Measurements from ENCODE around the gene TNK2.
"Not testable (repeated sequence)": the region's sequence is repeated elsewhere in the genome, so short reads cannot be mapped to it uniquely, and the experiment has no call there.

TNK2 gene

DNA sequence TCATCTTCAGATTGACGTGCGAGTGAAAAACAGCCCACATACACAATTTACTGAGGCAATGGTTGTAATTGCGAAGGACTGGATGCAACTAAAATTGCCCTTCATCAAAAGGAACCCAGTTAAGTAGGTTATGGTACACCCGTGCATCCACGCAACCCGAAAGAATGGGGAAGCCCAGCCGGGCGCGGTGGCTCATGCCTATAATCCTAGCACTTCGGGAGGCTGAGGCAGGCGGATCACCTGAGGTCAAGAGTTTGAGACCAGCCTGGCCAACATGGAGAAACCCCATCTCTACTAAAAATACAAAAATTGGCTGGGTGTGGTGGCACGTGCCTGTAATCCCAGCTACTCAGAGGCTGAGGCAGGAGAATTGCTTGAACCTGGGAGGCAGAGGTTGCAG, 46.0 kb downstream of the TNK2 start:
- peaks cover 26% of the 10 kb centered on the region for H3K4me1 Mint-ChIP-seq
- not testable (repeated sequence) for DNase-seq, ATAC-seq, H3K9me3 Mint-ChIP-seq, H3K4me3 Mint-ChIP-seq
- peaks cover 20% of the 10 kb centered on the region for H3K27me3 Mint-ChIP-seq
- peak overlapping the region in 1 of 2 donors; percentile 59 for H3K27ac Mint-ChIP-seq

DNA sequence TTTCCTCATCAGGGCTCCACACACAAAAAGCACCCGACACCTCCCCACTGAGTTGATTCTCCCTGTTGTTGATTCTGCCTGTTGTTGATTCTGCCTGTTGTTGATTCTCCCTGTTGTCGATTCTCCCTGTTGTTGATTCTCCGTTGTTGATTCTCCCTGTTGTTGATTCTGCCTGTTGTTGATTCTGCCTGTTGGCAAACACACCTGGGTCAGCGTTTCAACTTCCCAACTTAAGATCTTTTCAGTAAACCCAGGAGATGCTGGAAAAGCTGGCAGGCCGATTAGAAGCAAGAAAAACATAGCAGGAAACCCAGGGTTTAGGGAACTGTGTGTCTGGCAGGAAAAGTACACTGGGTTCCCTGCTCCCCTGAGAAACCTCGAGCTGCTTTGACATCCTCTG, 47.9 kb downstream of the TNK2 start:
- Mint-ChIP-seq H3K9me3 (no peaks in the 10 kb centered on the region), H3K4me3 (no peak overlapping the region), H3K4me1 (peaks cover 31% of the 10 kb centered on the region), H3K27me3 (peaks cover 33% of the 10 kb centered on the region), H3K27ac (no peak overlapping the region)
- ATAC-seq (no peak), DNase-seq (no peak)

DNA sequence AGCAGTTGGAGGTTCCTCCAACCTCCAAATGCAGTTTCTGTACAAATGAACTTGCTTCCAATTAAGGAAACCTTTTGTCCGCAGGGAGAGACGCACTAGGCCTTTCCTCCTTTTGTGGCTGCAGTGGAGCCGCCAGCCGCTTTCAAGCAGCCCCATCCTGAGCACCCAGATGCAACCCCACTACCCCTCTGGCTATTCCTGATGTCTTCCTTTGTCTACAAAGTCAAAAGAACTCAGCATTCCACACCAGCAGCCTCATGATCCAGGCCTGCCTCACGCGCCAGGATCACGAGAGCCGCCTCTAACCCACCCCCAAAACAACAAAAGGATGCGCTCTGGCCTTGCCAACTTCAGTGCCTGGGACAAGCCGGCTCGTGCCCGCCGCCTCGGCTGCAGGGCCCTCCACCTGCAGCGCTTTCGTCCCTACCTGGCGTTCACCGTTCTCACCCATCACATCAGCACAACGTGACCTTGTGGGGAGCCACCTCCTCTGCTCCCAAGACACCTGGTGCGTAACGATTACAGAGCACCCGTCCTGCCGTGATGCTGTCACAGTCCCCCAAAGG, 48.4 kb downstream of the TNK2 start:
- no peak for ATAC-seq
- H3K27ac Mint-ChIP-seq, result peak overlapping the region in 1 of 2 donors; percentile 61
- peak overlapping the region in 1 of 2 donors; percentile 81 for H3K4me3 Mint-ChIP-seq
- peaks cover 31% of the 10 kb centered on the region for H3K4me1 Mint-ChIP-seq
- peaks cover 37% of the 10 kb centered on the region for H3K27me3 Mint-ChIP-seq
- no peak for DNase-seq
- no peaks in the 10 kb centered on the region for H3K9me3 Mint-ChIP-seq

DNA sequence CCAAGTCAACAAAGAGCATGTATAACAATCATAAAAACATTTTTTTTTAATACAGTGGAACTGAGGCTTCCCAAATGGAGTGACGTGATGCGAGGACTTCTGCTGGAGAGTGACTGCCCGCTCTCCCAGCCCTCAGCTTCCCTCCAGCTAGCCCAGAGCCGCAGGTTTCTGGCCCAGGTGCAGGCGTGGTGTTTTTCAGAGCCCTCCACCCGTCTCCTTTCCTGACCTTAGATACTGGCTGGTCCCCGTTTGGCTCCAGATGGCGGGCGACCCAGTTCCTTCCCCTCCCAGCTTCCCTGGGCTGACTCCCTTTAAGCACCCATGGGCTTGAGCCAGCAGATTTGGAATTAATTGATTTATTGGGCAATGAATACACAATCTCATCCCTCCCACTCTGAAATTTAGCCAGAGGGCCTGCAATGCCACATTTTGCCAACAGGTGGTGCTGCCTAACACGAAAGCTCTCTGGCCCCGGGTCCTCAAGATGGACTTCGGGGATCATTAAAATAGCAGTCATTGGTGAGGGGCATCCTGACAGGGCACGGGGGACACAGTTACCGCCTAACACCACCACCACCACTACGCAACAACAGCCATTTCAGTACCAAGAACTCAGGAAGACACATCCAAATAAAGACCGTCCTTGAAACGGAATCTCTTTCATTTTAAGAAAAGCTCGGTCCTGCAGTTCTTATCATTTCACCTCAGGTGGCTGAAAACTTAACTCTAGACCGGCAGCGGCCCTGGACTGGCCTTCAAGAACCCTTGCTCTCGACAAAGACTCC, 49.1 kb downstream of the TNK2 start:
- ATAC-seq (peak; percentile 41), DNase-seq (peak; percentile 74 to 75)
- Mint-ChIP-seq H3K27me3 (peaks cover 38% of the 10 kb centered on the region), H3K4me3 (peak overlapping the region; percentile 68 to 81), H3K27ac (peak overlapping the region in 1 of 2 donors; percentile 87), H3K4me1 (peaks cover 31% of the 10 kb centered on the region), H3K9me3 (no peaks in the 10 kb centered on the region)

DNA sequence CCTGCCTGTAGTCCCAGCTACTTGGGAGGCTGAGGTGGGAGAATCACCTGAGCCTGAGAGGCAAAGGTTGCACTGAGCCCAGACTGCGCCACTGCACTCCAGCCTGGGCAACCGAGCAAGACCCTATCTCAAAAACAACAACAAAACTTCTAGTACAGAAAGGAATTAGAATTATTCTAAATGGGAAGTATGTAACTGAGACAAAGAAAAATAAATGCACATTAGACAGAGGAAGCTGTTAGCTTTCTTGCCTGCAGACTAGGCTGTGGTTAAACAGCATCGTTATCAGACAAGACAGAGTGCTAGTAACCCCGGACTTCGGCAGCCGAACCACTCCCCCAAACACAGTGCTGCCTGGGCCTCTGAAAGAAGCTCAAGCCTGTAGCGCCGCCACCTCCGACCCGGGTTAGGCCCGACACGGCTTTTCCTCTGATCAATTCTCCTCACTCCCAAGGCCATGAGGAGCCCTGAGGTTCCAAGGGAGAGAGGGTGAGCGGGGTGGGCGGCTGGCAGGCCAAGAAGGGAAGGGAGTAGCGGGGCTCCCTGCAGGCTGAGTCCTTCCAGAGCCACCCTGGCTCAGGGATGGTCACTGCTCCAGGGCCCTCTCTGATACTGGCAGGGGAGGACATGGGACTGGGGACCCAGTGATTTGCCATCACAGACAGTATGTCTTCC, 51.8 kb downstream of the TNK2 start:
- Mint-ChIP-seq H3K27me3 (peaks cover 52% of the 10 kb centered on the region), H3K9me3 (no peaks in the 10 kb centered on the region), H3K4me3 (no peak overlapping the region), H3K27ac (no peak overlapping the region), H3K4me1 (peaks cover 23% of the 10 kb centered on the region)
- DNase-seq (no peak), ATAC-seq (peak; percentile 14)

DNA sequence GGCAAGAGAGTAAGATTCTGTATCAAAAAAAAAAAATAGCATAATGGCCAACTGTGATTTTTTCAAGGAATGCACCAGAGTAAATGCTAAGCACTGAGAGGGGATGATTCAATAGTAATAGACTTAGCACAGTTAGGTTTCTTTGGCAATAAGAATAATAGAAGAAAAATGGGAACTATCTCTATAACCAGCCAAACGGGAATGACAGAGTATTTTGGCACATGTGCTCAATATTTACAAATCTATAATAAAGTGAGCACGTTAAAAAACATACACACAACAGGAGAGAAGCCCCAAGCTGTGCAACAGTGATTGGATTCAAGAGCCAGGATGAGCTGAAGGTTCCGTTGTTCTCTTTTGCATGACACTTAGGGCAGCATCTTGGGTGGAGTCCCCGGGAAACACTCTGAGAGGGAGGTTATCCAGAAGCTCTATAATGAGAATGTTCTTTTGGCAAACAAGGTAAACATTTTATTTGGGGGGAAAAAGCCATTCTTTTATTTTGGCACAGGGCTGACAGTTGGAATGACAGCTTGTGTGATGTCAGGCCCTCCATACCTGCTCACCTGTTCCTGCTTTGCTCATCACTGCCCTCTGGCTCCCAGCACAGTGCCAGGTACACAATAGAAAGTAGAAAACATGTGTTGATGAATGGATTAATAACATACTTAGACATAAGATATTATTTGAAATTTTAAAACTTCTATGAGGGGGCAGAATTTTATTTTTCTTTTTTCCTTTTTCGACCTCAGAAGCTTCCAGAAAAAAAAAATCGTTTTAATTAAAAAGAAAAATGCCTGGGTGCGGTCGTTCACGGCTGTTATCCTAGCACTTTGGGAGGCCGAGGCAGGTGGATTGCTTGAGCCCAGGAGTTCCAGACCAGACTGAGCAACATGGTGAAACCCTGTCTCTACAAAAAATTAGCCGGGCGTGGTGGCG, 52.6 kb downstream of the TNK2 start:
- ATAC-seq, result no peak
- H3K27ac Mint-ChIP-seq, result no peak overlapping the region

DNA sequence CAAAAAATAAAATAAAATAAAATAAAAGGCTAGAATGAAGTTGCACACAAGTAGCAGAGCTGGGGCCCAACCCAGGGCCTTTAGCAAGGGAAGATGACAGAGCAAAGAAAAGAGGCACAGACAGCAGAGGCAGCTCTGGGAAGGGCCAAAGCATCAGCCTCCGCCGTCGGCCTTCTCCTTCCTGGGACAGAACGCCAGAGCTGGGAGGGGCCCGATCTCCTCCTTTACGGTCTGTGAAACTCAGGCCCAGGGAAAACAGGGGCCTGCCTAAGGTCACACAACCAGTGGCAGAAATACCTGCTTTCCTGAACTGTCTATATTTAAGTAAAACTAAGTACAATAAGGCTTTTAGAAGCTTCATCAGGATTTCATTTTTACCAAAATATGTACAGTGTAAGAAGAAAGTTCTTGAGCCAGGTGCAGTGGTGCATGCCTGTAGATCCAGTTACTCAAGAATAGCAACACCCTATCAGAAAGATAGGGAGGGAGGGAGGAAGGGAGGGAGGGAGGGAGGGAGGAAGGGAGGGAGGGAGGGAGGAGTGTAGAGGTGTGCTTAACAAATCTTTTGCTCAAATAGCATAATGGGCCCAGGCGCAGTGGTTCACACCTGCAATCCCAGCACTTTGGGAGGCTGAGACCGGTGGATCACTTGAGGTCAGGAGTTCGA, 53.6 kb downstream of the TNK2 start:
- no peak overlapping the region for H3K4me3 Mint-ChIP-seq
- ATAC-seq (no peak), DNase-seq (no peak)
- H3K9me3 Mint-ChIP-seq, result no peaks in the 10 kb centered on the region
- no peak overlapping the region for H3K27ac Mint-ChIP-seq
- H3K4me1 Mint-ChIP-seq, result peaks cover 20% of the 10 kb centered on the region
- peaks cover 46% of the 10 kb centered on the region for H3K27me3 Mint-ChIP-seq

More for the DNA sequence above, 52.6 kb downstream of the TNK2 start:
- Mint-ChIP-seq H3K27me3 (peaks cover 56% of the 10 kb centered on the region), H3K9me3 (no peaks in the 10 kb centered on the region), H3K4me3 (no peak overlapping the region), H3K4me1 (peaks cover 29% of the 10 kb centered on the region)
- DNase-seq, result no peak

DNA sequence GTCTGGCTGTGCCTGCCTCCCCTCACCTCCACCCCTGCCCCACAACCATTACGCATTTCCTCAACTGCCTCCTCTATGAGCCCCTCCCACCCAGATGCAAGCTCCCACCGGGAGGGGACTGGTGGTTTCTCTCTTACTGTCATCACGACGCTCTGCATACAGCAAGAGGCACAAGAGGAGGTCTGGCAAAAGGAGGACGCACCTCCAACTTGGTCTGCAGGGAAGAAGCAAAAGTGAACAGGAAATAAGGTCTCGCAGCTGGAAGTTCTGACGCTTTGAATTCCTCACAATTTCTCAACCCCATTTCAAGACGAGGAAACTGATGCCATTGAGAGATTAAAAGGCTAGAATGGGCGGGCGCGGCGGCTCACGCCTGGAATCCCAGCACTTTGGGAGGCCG, 54.4 kb downstream of the TNK2 start:
- Mint-ChIP-seq H3K27ac (no peak overlapping the region), H3K27me3 (peaks cover 39% of the 10 kb centered on the region), H3K9me3 (no peaks in the 10 kb centered on the region), H3K4me3 (no peak overlapping the region), H3K4me1 (peaks cover 12% of the 10 kb centered on the region)
- DNase-seq, result no peak
- ATAC-seq, result no peak

DNA sequence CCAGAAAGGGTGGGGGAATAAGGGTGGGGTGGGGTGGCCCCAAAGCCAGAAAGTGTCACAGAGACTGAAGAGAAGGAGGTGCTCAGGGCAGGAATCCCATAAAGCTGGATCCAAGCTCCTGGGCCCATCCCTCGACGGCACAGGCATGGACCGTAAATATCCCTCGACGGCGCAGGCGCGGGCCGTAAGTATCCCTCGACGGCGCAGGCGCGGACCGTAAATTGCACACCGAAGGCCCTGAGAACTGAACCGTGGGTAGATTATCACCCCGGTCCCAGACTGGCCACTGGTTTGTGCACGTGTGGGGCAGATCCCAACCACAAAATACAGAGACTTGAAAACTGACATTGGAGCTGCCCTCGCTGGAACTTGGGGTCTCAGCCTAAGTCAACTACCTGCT, 55.3 kb downstream of the TNK2 start:
- DNase-seq (no peak), ATAC-seq (no peak)
- H3K4me3 Mint-ChIP-seq, result no peak overlapping the region
- H3K9me3 Mint-ChIP-seq, result no peaks in the 10 kb centered on the region
- H3K27me3 Mint-ChIP-seq, result peaks cover 37% of the 10 kb centered on the region
- peaks cover 11% of the 10 kb centered on the region for H3K4me1 Mint-ChIP-seq
- H3K27ac Mint-ChIP-seq, result no peak overlapping the region

DNA sequence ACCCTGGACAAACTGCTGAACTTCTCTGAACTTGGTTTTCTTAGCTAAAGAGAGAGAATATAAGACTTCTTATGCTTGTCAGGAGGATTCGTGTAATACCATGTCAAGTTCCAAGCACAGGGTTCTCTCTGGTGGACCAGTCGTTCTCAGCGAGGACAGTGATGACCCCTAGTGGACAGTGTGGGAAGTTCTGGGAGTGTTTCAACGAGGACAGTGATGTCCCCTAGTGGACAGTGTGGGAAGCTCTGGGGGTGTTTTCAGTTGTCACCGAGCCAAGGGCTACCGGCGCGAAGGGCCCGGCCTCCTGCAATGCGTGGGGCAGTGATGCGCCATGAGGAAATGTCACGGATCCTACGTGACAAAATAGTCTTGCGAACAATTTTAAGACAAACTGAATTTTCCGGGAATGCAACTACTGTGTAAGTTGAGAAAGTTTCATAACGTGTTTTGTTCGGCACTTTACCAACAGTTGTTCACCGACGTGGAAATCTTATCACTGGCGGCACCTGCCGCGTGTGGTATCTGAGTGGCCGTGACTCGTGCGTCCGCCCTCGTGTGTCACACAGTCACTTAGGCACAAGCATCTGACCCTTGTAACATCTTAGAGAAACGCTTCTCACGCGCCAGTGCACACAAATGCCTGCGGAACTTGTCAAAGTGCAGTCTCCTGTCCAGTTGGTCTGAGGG, 57.4 kb downstream of the TNK2 start:
- Mint-ChIP-seq H3K27ac (no peak overlapping the region), H3K27me3 (peaks cover 29% of the 10 kb centered on the region), H3K4me1 (peaks cover 6% of the 10 kb centered on the region), H3K4me3 (peak overlapping the region in 1 of 2 donors; percentile 36), H3K9me3 (no peaks in the 10 kb centered on the region)
- ATAC-seq (peak; percentile 86), DNase-seq (peak; percentile 88 to 90)

DNA sequence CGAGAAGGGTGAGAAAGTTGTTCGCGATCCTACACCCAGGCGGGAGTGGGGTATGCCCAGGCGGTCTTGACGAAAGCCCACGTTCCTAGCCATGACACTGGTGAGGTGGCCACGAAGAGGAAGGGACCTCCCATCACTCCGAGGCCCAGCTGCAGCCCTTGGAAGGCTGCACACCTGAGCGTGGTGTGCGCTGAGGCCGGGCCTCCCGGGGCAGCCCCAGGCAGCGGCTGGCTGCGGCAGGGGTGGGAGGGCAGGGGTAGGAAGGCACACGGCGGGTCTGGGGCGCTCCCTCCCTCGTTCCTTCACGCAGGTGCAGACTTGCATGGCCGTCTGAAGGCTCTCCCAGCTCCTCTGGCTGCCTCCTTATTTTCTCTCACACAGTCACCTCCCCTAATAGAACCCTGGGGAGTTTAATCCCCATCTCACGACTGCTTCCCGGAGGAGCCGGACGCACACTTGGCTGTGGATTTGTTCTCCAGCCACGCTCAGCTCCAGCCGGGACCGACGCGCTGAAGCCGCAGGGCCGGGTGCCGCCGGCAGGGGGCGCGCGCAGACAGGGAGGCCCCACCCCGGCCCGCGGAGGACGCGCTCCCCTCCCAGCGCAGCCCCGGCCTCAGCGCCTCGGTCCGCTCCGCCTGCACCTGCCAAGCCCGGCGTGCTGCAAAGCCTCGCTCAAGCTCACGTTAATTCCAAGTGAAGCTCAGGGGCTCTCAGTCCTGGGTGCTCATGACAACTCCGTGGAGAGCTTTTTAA, 58.9 kb downstream of the TNK2 start:
- H3K4me1 Mint-ChIP-seq, result peaks cover 6% of the 10 kb centered on the region

DNA sequence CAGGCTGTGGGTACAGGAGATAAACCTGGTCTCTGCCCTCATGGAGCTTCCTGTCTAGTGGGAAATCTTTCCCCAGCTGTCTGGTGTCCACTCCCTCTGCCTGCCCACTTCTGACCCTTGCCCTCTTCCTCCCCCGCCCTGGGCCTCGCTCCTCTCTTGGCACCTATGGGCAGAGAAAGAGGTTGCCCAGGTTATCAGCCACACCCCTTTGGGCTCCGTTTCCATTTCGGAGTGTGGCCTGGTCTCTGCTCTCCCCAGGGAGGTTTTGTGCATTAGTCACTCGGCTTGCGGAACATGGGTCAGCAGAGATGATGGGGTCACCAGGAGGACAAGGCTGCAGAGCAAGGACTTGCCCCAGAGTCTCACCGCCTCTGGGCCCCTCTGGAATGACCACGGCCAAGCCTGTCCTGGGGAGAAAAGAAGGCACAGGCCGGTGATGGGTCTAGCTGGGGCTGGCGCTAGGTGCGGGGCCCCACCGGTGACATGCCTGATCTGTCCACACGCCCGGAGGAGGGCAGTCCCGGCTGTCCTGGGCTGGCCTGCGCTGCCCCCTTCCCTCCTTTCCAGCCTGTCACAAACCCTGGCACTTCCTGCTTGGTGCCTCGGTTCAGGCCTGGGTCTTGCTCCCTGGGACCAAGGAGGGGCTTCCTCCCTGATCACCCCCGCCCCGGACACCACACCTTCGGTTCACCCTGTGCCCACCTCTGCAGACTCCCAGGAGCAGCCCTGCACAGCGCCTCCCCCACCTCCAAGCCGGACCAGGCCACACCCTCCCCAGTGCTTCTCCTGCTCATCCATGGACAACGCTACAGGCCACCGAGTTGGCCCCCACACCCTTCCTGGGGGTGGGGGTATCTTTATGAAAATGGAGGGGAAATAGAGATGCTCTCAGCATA, 61.0 kb downstream of the TNK2 start:
- ATAC-seq (no peak), DNase-seq (no peak)
- Mint-ChIP-seq H3K4me1 (peaks cover 6% of the 10 kb centered on the region), H3K27ac (no peak overlapping the region), H3K4me3 (no peak overlapping the region), H3K9me3 (no peaks in the 10 kb centered on the region), H3K27me3 (peaks cover 12% of the 10 kb centered on the region)

More for the DNA sequence above, 58.9 kb downstream of the TNK2 start:
- Mint-ChIP-seq H3K27ac (no peak overlapping the region), H3K4me3 (peak overlapping the region in 1 of 2 donors; percentile 69), H3K9me3 (no peaks in the 10 kb centered on the region), H3K27me3 (peaks cover 20% of the 10 kb centered on the region)
- ATAC-seq (peak; percentile 76), DNase-seq (peak in 1 of 2 donors; percentile 66)

DNA sequence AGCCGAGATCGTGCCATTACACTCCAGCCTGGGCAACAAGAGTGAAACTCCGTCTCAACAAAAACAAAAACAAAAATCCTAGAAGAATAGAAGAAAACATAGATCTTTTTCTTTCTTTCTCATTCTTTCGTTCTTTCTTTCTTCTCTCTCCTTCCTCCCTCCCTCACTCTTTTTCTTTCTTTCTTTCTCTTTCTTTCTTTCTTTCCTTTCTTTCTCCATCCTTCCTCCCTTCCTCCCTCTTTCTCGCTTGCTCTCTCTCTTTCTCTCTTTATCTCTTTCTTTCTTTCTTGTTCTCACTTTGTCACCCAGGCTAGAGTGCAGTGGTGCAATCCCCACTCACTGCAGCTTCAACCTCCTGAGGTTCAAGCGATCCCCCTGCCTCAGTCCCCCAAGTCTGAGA, 62.9 kb downstream of the TNK2 start:
- no peak for DNase-seq
- Mint-ChIP-seq H3K9me3 (no peaks in the 10 kb centered on the region), H3K4me3 (no peak overlapping the region), H3K27me3 (no peaks in the 10 kb centered on the region), H3K4me1 (no peaks in the 10 kb centered on the region), H3K27ac (no peak overlapping the region)
- no peak for ATAC-seq

All from stimulated activated naive CD8-positive, alpha-beta T cell treated with anti-CD3 and anti-CD28 coated beads, Interleukin-15, amount 100 ng/mL, for 72 hours (primary cell).